Tibial artery (tissue), 4 donors: ENCODE measurements around the gene ANKRD2.
"Not testable (repeated sequence)": the region's sequence is repeated elsewhere in the genome, so short reads cannot be mapped to it uniquely, and the experiment has no call there.

ENCODE experiments used
- DNase-seq, 2 donors: peaks; one replicate each; pipeline ENCODE4 v3.0.0-alpha.2; 2019
- H3K27ac ChIP-seq, 2 donors: fragments of 200-600 bp; sonication (generic) in 1 of 2; 1 replicate in 1 of 2; 2 replicates in 1 of 2; pipeline ENCODE4 v1.5.1; 2018 to 2019; ENCODE audit warnings: mild to moderate bottlenecking in 1 of 2
- H3K27me3 ChIP-seq, 2 donors: fragments of 200-600 bp; sonication (generic) in 1 of 2; one replicate each; pipeline versions ENCODE4 v1.5.1 to v1.6.0; 2016 to 2019
- H3K36me3 ChIP-seq, 3 donors: fragments of 200-600 bp; sonication (generic) in 2 of 3; one replicate each; pipeline ENCODE4 v1.5.1; 2016 to 2019; ENCODE audit warnings: mild to moderate bottlenecking in 2 of 3
- H3K4me1 ChIP-seq, 4 donors: fragments of 200-600 bp; sonication (generic) in 2 of 4; 1 replicate in 3 of 4; 2 replicates in 1 of 4; pipeline ENCODE4 v1.5.1; 2016 to 2019
- H3K4me3 ChIP-seq, 2 donors: fragments of 200-600 bp; sonication (generic) in 1 of 2; 1 replicate in 1 of 2; 2 replicates in 1 of 2; pipeline ENCODE4 v1.5.1; 2018 to 2019; ENCODE audit warnings: mild to moderate bottlenecking in 2 of 2
- H3K9me3 ChIP-seq, 3 donors: fragments of 200-600 bp; sonication (generic) in 1 of 3; one replicate each; pipeline ENCODE4 v1.5.1; 2016 to 2019
- CTCF ChIP-seq, 2 experiments: fragments of 200-600 bp in 1 of 2; fragments of 450-650 bp in 1 of 2; IDR thresholded peaks; one replicate each; pipeline ENCODE4 v1.5.1; 2017 to 2019; ENCODE audit warnings: antibody characterized with exemption in 2 of 2, mild to moderate bottlenecking in 1 of 2, moderate library complexity in 1 of 2
- intact Hi-C: fragments of 100-400 bp; cut with DNase I; formaldehyde crosslinking; loops from one replicate; pipeline ENCODE4 v1.15.0; 2023; ENCODE audit warnings: low total_unique reads

Gene ANKRD2

DNA sequence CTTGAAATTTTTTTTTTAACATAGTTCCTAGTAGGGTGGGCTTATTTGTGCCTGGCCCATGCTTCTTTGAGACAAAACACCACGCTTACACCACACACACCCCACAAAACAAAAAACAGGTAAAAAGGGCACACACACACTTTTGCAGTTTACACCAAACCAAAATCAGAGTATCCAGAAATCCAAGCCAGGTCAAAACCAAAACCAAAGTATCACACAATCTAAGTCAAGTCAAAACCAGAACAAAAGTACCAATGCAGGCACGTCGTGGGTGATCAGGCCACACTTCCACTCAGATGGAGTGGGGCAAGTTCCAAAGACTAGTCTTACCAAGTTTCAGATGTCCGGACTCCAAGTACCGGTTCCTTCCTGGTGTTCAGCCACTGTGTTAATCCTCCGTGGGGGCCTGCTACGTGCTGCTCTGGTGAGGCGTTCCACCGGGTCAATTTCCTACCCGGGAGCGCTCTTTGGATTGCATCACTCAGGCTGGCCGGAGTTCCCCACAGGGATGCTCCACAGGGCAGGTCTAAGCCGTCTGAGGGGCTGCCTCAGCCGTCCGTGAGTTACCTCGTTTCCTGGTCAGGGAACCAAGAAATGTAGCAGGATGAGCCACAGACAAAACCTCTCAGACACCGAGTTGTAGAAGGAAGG is 11.7 kb upstream of the ANKRD2 start:
- H3K4me1 ChIP-seq, H3K27ac ChIP-seq, H3K9me3 ChIP-seq, H3K36me3 ChIP-seq, intact Hi-C loops, H3K27me3 ChIP-seq: not testable (repeated sequence)
- peak; percentile 54 to 80 for DNase-seq
- H3K4me3 ChIP-seq: peak overlapping the region in 1 of 2 donors; percentile 8

- H3K9me3 ChIP-seq, DNase-seq, H3K4me3 ChIP-seq, H3K4me1 ChIP-seq, H3K36me3 ChIP-seq, intact Hi-C loops, H3K27ac ChIP-seq, H3K27me3 ChIP-seq: not testable (repeated sequence)
These were observed 11.0 kb upstream of the ANKRD2 start for GRCh38 chr10:97561386-97562077.

DNA sequence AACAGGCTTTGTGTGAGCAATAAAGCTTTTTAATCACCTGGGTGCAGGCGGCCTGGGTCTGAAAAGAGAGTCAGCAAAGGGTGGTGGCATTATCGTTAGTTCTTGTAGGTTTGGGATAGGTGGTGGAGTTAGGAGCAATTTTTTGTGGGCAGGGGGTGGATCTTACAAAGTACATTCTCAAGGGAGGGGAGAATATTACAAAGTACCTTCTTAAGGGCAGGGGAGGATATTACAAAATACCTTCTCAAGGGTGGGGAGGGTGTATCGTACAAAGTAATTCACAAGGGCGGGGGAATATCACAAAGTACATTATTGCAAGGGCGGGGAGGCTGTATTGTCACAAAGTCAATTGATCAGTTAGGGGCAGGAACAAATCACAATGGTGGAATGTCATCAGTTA is 10.2 kb upstream of the ANKRD2 start:
- H3K9me3 ChIP-seq, DNase-seq, intact Hi-C loops, H3K27me3 ChIP-seq, H3K27ac ChIP-seq, H3K36me3 ChIP-seq, H3K4me1 ChIP-seq, H3K4me3 ChIP-seq: not testable (repeated sequence)

GRCh38 chr10:97563337-97563736 is 9.2 kb upstream of the ANKRD2 start:
- Histone ChIP-seq H3K27me3 (no peaks in the 10 kb centered on the region), H3K9me3 (no peaks in the 10 kb centered on the region), H3K4me1 (peaks cover 0 to 4% (median 0%) of the 10 kb centered on the region in 4 donors), H3K4me3 (no peak overlapping the region), H3K27ac (no peak overlapping the region), H3K36me3 (peaks cover 0 to 6% (median 6%) of the 10 kb centered on the region in 3 donors)
- intact Hi-C loops: no loop called here
- no peak for TF ChIP-seq CTCF (IDR thresholded peaks at IDR 0.05)
- no peak for DNase-seq

GRCh38 chr10:97564776-97565175 is 7.8 kb upstream of the ANKRD2 start:
- no peak for DNase-seq
- intact Hi-C loops: no loop called here
- H3K4me1 ChIP-seq: peaks cover 0 to 4% (median 0%) of the 10 kb centered on the region in 4 donors
- peaks cover 0 to 21% (median 21%) of the 10 kb centered on the region in 3 donors for H3K36me3 ChIP-seq
- no peaks in the 10 kb centered on the region for H3K9me3 ChIP-seq
- no peak overlapping the region for H3K4me3 ChIP-seq
- H3K27ac ChIP-seq: no peak overlapping the region
- TF ChIP-seq CTCF (IDR thresholded peaks at IDR 0.05): no peak
- H3K27me3 ChIP-seq: no peaks in the 10 kb centered on the region

DNA sequence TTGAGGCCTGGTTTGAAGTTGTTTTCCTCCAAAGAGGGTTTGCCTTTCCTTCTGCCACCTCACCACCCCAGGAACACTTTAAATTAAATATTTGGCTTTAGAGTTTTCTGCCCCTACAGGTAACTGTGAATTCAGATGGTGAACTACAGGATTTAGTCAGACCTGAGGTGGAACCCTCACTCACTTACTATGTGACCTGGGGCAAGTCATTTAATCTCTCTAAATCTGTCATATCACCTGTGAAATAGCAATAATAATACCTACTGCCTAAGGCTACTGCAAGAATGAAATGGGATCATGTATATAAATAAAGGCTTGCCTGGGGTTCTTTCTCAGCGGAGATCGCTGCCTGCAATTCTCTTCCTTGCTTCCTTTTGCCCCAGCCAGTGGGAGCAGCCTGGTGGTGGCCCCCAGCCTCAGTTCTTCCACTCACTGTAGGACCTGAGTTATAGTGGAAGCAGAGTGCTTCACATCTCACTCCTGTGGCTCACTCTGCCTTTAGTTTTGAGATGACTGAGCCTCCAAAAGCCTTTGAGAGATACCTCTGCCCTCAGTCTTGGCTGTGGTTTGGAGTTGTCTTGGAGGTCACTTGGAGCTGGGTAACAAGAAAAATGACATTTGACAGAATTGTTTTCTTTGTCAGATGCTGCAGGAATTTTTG is 6.1 kb upstream of the ANKRD2 start:
- peaks cover 0 to 38% (median 35%) of the 10 kb centered on the region in 3 donors for H3K36me3 ChIP-seq
- no peaks in the 10 kb centered on the region for H3K9me3 ChIP-seq
- intact Hi-C loops: no loop called here
- no peaks in the 10 kb centered on the region for H3K27me3 ChIP-seq
- H3K4me1 ChIP-seq: peaks cover 0 to 5% (median 2%) of the 10 kb centered on the region in 4 donors
- no peak overlapping the region for H3K27ac ChIP-seq
- no peak for TF ChIP-seq CTCF (IDR thresholded peaks at IDR 0.05)
- DNase-seq: no peak
- no peak overlapping the region for H3K4me3 ChIP-seq

- peaks cover 0 to 18% (median 13%) of the 10 kb centered on the region in 4 donors for H3K4me1 ChIP-seq
- H3K9me3 ChIP-seq: no peaks in the 10 kb centered on the region
- no peak overlapping the region for H3K27ac ChIP-seq
- H3K4me3 ChIP-seq: no peak overlapping the region
- H3K36me3 ChIP-seq: peaks cover 0 to 40% (median 35%) of the 10 kb centered on the region in 3 donors
- intact Hi-C loops: no loop called here
- no peak for DNase-seq
- H3K27me3 ChIP-seq: no peaks in the 10 kb centered on the region
- no peak for TF ChIP-seq CTCF (IDR thresholded peaks at IDR 0.05)
These were observed 4.7 kb upstream of the ANKRD2 start for GRCh38 chr10:97567891-97568290.
